Measurements from ENCODE around the gene PLOD3.

Gene PLOD3

GRCh38 chr7:101162551-101163278, 54.7 kb downstream of the PLOD3 start:
- Mint-ChIP-seq H3K4me3 (peak overlapping the region; percentile 79), H3K27me3 (peaks cover 13% of the 10 kb centered on the region), H3K36me3 (peaks cover 4% of the 10 kb centered on the region), H3K9me3 (ENCODE audit: low read depth) (no peaks in the 10 kb centered on the region), H3K27ac (no peak overlapping the region), H3K4me1 (ENCODE audit: low read depth) (peaks cover 28% of the 10 kb centered on the region)

- peaks cover 23% of the 10 kb centered on the region for H3K4me1 Mint-ChIP-seq (ENCODE audit: low read depth)
- H3K36me3 Mint-ChIP-seq: peaks cover 4% of the 10 kb centered on the region
- no peak overlapping the region for H3K27ac Mint-ChIP-seq
- H3K27me3 Mint-ChIP-seq: peaks cover 7% of the 10 kb centered on the region
- H3K4me3 Mint-ChIP-seq: peak overlapping the region; percentile 79
- no peaks in the 10 kb centered on the region for H3K9me3 Mint-ChIP-seq (ENCODE audit: low read depth)
Measured at GRCh38 chr7:101161692-101162471, 55.5 kb downstream of the PLOD3 start.

DNA sequence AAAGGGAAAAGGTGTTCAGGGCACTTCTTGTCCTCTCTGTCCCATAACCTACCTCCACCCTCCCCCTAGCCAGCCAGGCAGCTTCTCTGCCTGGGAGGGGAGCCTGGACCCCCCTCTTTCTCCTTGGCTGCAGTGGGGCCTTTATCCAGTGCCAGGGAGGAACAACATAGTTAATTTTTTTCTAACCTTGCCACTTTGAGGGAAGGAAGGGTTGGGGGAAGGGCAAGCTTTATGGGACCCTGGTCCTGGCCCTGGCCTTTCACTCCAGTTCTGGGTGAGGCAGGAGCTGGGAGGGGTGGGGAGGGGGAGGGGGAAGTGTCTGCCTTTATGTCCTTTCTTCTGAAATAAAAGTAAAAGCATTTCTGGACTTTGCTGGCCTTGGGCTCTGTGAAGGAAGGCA, 56.5 kb downstream of the PLOD3 start:
- Mint-ChIP-seq H3K27ac (no peak overlapping the region), H3K27me3 (peaks cover 3% of the 10 kb centered on the region), H3K4me3 (no peak overlapping the region), H3K9me3 (ENCODE audit: low read depth) (no peaks in the 10 kb centered on the region), H3K4me1 (ENCODE audit: low read depth) (peaks cover 17% of the 10 kb centered on the region), H3K36me3 (peaks cover 4% of the 10 kb centered on the region)

DNA sequence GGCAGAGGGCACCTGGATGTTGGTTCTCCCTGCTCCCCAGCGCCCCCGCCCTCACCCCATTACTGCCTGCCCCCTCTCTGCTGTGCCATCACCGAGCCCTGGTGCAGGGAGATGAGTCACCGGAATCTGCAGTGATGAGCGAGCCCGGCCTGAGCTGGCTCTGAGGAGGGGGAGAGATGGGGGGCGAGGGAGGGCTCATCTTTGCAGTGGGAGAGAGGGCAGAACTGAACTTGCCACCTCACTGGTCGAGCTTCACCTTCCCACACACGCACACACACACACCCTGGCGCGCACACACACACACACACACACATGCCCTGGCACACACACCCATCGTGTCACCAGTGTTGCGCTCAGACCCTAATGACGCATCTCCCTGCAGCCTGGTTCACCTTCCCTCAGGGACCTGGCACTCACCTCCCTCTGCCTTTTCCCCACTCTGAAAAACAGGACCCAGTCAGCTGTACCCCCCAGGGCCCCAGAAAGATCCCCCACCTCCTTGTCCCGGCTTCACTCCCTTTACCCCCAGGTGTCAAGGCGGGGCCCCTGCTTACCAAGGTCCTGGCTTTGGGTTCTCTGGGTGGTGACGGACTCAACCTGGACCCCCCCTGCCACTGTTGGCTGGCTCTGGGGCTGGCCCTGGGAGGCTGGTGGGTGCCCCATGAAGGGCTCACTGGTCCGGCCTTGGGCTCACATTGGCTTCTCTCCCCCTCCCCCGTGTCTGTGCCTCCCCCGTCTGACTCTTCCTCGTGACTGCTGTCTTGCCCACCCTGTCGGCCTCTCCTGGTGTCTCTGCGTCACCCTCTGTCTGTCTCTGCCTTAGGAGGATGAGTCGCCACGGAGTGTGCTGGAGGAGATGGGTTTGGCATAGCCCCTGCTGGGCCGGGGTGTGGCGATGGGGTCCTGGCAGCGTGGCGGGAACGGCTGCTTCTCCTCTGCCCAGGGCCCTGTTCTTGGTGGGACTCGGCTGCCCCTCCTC, 57.4 kb downstream of the PLOD3 start:
- Mint-ChIP-seq H3K4me3 (no peak overlapping the region), H3K27me3 (no peaks in the 10 kb centered on the region), H3K27ac (no peak overlapping the region), H3K36me3 (peaks cover 4% of the 10 kb centered on the region), H3K9me3 (ENCODE audit: low read depth) (no peaks in the 10 kb centered on the region), H3K4me1 (ENCODE audit: low read depth) (peaks cover 14% of the 10 kb centered on the region)

- H3K4me1 Mint-ChIP-seq (ENCODE audit: low read depth): peaks cover 10% of the 10 kb centered on the region
- H3K27ac Mint-ChIP-seq: no peak overlapping the region
- peak overlapping the region; percentile 23 for H3K4me3 Mint-ChIP-seq
- H3K36me3 Mint-ChIP-seq: peaks cover 4% of the 10 kb centered on the region
- H3K9me3 Mint-ChIP-seq (ENCODE audit: low read depth): no peaks in the 10 kb centered on the region
- no peaks in the 10 kb centered on the region for H3K27me3 Mint-ChIP-seq
Measured at GRCh38 chr7:101156866-101157589, 60.4 kb downstream of the PLOD3 start.

DNA sequence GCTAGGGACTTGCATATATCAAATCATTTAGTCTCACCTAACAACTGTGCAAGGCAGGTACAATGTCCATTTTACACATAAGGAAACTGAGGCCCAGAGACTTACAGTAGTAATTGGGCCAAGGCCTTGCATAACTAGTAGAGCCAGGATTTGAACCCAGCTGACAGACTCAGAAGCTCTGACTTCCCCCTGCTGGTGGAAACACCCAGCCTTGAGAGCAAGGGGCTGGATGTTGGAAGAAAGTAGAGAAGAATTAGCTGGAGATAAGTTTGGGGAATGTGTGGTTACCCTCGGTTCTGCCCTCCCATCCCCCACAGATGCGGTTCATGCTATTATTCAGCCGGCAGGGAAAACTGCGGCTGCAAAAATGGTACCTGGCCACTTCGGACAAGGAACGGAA, 61.1 kb downstream of the PLOD3 start:
- Mint-ChIP-seq H3K27me3 (no peaks in the 10 kb centered on the region), H3K4me1 (ENCODE audit: low read depth) (peaks cover 10% of the 10 kb centered on the region), H3K36me3 (peaks cover 4% of the 10 kb centered on the region), H3K27ac (no peak overlapping the region), H3K4me3 (no peak overlapping the region), H3K9me3 (ENCODE audit: low read depth) (no peaks in the 10 kb centered on the region)

All from activated naive CD8-positive, alpha-beta T cell (primary cell).